GM19468 (cell line): ENCODE data around the gene SSX4.
"Not testable (repeated sequence)": the region's sequence is repeated elsewhere in the genome, so short reads cannot be mapped to it uniquely, and the experiment has no call there.

Experiments
- ATAC-seq: cut with Tn5 transposase; IDR thresholded peaks from one replicate; pipeline ENCODE4 v1.9.1; 2021; ENCODE audit warnings: mild to moderate bottlenecking, moderate library complexity, moderate number of reproducible peaks; ENCODE audit not compliant: unreplicated experiment; ENCODE audit errors: extremely low read depth

SSX4 gene, protein sequence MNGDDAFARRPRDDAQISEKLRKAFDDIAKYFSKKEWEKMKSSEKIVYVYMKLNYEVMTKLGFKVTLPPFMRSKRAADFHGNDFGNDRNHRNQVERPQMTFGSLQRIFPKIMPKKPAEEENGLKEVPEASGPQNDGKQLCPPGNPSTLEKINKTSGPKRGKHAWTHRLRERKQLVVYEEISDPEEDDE

DNA sequence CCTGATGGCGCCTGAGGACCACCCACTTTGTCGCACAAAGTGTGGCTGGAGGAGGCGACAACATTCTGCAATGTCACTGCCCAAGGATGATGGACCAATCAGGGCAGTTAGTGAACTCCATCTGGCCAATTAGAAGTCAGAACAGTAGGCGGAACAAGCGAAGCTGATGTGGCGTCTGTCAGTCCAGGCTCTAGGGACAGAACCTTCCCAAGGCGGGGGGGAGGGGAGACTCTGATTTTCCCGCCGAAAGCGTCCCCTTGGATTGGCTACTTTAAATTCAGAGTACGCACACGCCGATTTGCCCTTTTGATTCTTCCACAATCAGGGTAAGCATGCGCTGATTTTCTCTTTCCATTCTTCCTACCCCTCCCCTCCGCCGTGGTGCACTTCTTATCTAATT, at the start of gene SSX4:
Gene SSX4, plus strand, starts transcription at position 301 of the 400 bp plus-strand sequence. CDS start 515 bp downstream, outside the sequence.
- ATAC-seq, result not testable (repeated sequence)

DNA sequence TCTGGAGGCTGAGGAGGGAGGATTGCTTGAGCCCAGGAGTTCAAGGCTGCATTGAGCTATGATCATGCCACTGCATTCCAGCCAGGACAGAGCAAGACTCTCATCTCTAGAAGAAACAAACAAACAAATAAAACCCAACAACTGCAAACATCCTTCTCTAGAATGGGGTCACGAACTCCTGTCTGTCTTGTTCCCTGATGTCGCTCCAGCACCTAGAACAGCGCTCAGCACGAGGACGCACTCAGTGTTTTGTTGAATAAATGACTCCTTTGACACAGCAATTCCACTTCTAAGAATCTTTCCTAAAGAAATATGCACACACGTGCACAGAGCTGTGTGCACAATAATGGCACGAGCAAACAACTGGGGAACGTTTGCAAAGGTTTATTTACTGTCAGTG, 37.3 kb upstream of the SSX4 start:
- not testable (repeated sequence) for ATAC-seq

DNA sequence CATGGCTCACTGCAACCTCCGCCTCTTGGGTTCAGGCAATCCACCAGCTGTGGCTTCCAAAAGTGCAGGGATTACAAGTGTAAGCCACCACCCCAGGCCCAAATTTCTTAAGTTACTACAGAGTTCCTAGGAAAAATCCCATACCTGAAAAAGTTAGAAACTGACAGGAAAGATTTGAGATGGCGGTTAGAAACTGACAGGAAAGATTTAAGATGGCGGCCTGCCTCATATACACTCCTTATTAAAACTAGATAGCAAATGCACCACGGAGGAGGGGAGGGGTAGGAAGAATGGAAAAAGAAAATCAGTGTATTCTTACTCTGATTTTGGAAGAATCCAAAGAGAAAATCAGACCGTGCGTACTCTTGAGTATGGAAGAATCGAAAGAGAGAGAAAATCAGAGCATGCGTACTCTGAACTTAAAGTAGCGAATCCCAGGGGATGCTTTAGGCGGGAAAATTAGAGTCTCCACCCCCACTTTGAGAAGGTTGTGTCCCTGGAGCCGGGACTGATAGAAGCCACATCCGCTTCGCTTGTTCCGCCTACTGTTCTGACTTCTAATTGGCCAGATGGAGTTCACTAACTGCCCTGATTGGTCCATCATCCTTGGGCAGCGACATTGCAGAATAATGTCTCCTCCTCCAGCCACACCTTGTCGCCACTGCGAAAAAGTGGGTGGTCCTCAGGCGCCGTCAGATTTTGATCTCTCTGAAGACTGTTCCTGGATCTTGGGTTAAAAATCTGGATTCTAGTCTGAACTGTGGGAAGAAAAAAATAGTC, 26.8 kb upstream of the SSX4 start, which contains the start of gene SSX3:
Gene SSX3, minus strand, starts transcription at position 389 of the 780 bp plus-strand sequence. CDS start 1,454 bp downstream, outside the sequence.
- not testable (repeated sequence) for ATAC-seq

DNA sequence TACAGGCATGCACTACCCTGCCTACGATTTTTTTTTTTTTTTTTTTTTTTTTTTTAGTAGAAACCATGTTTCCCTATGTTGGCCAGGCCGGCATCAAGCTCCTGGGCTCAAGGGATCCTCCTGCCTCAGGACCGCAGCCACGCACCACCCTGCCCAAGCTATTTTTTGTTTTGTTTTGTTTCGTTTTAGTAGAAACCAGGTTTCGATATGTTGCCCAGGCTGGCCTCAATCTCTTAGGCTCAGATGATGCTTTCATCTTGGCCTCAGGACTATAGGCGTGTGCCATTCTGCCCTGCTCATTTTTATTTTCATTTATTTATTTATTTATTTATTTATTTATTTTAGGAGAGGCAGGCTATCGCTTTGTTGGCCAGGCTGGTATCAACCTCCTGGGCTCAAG, 25.7 kb upstream of the SSX4 start:
- ATAC-seq, result no peak

DNA sequence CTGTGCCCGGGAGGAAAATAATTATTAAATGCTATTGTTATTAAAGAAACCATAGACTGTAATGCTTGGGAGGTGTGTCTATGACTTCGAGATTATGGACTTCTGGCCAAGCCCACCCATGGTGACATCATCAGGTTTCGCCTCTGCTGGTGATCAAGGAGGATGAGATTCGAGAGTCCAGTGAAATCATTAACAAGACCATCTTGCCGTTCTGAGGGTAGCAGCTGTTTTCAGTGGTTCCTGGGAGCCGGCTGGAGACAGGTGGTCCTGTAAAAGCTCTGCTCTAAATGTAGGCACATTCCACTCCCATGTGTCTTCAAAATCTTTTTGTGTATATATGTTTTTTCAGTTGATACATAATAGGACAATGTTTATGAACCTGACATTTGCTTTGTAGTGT, 24.1 kb upstream of the SSX4 start:
- not testable (repeated sequence) for ATAC-seq

DNA sequence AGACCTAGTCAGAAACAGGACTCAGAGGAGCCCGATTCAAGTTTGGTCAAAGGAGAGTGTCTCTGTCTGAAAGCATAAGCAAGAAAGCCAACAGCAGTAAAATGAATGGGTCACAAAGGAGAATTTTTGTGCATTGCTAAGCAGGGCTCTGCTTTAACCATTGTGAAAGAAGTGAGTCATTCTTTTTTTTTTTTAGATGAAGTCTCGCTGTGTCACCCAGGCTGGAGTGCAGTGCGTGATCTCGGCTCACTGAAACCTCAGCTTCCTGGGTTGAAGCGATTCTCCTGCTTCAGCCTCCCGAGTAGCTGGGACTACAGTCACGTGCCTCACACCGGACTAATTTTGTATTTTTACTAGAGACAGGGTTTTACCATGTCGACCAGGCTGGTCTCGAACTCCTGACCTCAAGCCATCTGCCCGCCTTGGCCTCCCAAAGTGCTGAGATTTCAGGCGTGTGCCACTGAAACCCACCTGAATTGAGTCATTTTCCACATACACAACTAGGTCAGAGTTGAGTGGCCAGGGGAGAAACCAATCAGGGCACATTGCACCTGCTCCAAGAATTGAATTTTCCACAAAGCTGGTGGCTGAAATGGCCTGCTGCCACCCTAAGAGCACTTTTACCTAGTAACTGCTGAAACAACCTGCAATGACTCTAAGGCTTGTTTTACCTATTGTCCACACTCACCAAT, 15.5 kb upstream of the SSX4 start:
- ATAC-seq, result not testable (repeated sequence)

DNA sequence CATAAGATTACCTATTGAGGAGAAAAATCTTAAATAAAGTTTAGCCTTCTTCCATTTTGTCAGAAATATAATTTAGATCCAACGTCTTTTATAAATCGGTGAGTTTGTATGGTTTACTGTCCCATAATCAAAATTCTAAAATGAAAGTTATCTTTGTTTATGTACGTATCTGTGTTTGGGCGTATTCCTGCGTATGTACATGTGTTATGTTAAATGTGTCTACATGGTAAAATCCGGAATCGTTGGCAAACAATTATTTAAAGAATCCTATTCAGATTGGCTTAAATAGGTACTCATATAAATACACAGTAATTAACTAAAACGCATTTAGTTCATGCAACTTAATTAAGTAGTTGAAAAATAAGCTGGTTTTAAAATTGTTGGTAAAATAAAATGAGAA, 12.9 kb upstream of the SSX4 start:
- not testable (repeated sequence) for ATAC-seq

DNA sequence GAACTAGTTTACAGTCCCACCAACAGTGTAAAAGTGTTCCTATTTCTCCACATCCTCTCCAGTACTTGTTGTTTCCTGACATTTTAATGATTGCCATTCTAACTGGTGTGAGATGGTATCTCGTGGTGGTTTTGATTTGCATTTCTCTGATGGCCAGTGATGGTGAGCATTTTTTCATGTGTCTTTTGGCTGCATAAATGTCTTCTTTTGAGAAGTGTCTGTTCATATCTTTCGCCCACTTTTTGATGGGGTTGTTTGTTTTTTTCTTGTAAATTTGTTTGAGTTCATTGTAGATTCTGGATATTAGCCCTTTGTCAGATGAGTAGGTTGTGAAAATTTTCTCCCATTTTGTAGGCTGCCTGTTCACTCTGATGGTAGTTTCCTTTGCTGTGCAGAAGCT, 13.6 kb downstream of the SSX4 start:
- ATAC-seq, result not testable (repeated sequence)

DNA sequence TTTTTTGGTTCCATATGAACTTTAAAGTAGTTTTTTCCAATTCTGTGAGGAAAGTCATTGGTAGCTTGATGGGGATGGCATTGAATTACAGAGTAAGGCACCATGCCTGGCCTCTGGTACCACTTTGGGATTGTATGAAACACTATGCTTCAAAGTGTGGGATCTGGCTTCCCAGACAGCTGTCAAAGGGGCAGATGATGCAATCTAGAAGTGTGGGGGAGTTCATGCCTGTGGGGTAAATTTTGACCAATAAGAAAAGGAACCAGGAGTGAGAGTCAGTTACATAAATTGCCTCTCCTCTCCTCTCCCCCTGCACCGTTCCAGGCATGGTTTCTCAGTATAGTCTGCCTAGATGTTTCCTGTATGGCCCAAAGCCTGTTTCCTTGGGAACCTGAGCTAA, 14.5 kb downstream of the SSX4 start:
- ATAC-seq, result not testable (repeated sequence)

DNA sequence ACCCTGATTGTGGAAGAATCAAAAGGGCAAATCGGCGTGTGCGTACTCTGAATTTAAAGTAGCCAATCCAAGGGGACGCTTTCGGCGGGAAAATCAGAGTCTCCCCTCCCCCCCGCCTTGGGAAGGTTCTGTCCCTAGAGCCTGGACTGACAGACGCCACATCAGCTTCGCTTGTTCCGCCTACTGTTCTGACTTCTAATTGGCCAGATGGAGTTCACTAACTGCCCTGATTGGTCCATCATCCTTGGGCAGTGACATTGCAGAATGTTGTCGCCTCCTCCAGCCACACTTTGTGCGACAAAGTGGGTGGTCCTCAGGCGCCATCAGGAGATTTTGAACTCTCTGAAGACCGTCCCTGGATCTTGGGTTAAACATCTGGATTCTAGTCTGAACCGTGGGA, 28.5 kb downstream of the SSX4 start, which contains the start of gene SSX4B:
Gene SSX4B, minus strand, starts transcription at position 101 of the 400 bp plus-strand sequence. CDS start 588 bp downstream, outside the sequence.
- not testable (repeated sequence) for ATAC-seq

DNA sequence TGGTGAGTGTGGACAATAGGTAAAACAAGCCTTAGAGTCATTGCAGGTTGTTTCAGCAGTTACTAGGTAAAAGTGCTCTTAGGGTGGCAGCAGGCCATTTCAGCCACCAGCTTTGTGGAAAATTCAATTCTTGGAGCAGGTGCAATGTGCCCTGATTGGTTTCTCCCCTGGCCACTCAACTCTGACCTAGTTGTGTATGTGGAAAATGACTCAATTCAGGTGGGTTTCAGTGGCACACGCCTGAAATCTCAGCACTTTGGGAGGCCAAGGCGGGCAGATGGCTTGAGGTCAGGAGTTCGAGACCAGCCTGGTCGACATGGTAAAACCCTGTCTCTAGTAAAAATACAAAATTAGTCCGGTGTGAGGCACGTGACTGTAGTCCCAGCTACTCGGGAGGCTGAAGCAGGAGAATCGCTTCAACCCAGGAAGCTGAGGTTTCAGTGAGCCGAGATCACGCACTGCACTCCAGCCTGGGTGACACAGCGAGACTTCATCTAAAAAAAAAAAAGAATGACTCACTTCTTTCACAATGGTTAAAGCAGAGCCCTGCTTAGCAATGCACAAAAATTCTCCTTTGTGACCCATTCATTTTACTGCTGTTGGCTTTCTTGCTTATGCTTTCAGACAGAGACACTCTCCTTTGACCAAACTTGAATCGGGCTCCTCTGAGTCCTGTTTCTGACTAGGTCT, 43.8 kb downstream of the SSX4 start:
- ATAC-seq, result not testable (repeated sequence)

DNA sequence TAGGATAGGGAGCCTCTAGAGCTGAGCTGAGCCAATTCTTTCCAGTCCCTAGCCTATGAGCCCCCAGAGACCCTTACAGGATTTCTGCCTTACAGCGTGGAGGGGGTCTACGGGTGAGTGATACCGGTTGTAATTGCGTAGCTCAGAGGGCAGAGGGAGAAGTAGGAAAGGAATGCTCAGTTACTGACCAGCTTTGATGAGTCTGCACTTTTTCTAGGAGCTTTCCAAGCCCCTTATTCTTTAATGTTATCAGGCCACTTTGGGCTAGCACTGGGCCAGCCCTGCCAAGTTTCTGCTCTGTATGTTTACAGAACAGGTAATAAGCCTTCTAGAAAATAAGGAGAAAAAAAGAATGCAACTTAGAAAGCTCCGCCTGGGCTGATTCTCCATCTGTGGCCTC, 46.3 kb downstream of the SSX4 start:
- not testable (repeated sequence) for ATAC-seq

DNA sequence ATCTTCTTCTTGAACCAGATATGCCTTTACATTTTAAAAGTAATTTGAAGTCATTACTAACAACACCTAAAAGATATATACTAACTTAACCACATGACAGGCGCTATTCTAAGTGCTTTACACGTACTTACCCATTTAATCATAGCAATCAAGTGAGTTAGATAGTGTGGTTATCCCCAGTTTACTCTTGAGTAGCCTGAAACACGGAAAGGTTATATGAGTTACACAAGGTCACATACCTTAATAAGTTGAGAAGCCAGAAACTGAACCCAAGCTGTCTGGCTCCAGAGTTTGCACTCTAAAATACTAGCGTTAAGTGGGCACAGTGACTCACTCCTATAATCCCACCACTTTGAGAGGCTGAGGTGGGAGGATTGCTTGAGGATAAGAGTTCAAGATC, 46.8 kb downstream of the SSX4 start:
- not testable (repeated sequence) for ATAC-seq

DNA sequence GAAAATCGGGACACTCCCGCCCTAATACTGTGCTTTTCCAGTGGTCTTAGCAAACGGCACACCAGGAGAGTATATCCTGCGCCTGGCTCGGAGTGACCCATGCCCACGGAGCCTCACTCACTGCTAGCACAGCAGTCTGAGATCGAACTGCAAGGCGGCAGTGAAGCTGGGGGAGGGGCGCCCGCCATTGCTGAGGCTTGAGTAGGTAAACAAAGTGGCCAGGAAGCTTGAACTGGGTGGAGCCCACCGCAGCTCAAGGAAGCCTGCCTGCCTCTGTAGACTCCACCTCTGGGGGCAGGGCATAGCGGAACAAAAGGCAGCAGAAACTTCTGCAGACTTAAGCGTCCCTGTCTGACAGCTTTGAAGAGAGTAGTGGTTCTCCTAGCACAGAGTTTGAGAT, 50.4 kb downstream of the SSX4 start:
- not testable (repeated sequence) for ATAC-seq
